Fibroblast of lung (primary cell): ENCODE measurements around the gene ASB4. TPM values are rescaled to one million over a fixed set of nuclear protein-coding genes. Genes with fewer than 3 reads are reported as not detected.

Experiments used
- DNase-seq, 2 donors: peaks; one replicate each; pipeline versions ENCODE4 v3.0.0 to v3.0.0-alpha.2; 2010; ENCODE audit warnings: low read depth in 2 of 2
- H2AFZ ChIP-seq: 2 replicates; pipeline ENCODE4 v1.5.1; 2012; ENCODE audit warnings: low read length, control low read depth, inconsistent platforms
- H3K27ac ChIP-seq: 2 replicates; pipeline ENCODE4 v1.5.1; 2011; ENCODE audit warnings: low read length, control low read depth; ENCODE audit not compliant: insufficient read depth
- H3K27me3 ChIP-seq: 2 replicates; pipeline ENCODE4 v1.5.1; 2011; ENCODE audit warnings: mild to moderate bottlenecking, low read length; ENCODE audit not compliant: control insufficient read depth, insufficient read depth
- H3K36me3 ChIP-seq: 2 replicates; pipeline ENCODE4 v1.5.1; 2011; ENCODE audit warnings: low read length; ENCODE audit not compliant: control insufficient read depth, insufficient read depth
- H3K4me1 ChIP-seq: 2 replicates; pipeline ENCODE4 v1.5.1; 2011; ENCODE audit warnings: low read length; ENCODE audit not compliant: control insufficient read depth, insufficient read depth; ENCODE audit errors: extremely low read depth
- H3K4me2 ChIP-seq: 2 replicates; pipeline ENCODE4 v1.5.1; 2011; ENCODE audit warnings: low read length, control low read depth; ENCODE audit not compliant: insufficient read depth; ENCODE audit errors: extremely low read depth
- H3K4me3 ChIP-seq, 4 experiments: fragments of 200-600 bp in 1 of 4; sonication (generic) in 1 of 4; replicated peaks in 1 of 4; 2 replicates each; pipeline ENCODE4 v1.5.1; 2011 to 2016; ENCODE audit warnings: low read length in 4 of 4, low read depth in 3 of 4, mild to moderate bottlenecking in 3 of 4, control low read depth in 2 of 4, inconsistent platforms in 1 of 4, mixed read lengths in 1 of 4; ENCODE audit not compliant: insufficient read depth in 1 of 4; ENCODE audit errors: control extremely low read depth in 1 of 4
- H3K79me2 ChIP-seq: 2 replicates; pipeline ENCODE4 v1.5.1; 2012; ENCODE audit warnings: mild to moderate bottlenecking, low read length, inconsistent platforms; ENCODE audit not compliant: control insufficient read depth, insufficient read depth
- H3K9ac ChIP-seq: 2 replicates; pipeline ENCODE4 v1.5.1; 2011; ENCODE audit warnings: mild to moderate bottlenecking, low read length, control low read depth; ENCODE audit not compliant: insufficient read depth
- H3K9me3 ChIP-seq: 2 replicates; pipeline ENCODE4 v1.5.1; 2012; ENCODE audit warnings: low read depth, low read length; ENCODE audit not compliant: control insufficient read depth, insufficient read depth
- H4K20me1 ChIP-seq: 2 replicates; pipeline ENCODE4 v1.5.1; 2011; ENCODE audit warnings: low read length; ENCODE audit not compliant: control insufficient read depth, insufficient read depth; ENCODE audit errors: extremely low read depth
- CTCF ChIP-seq, 2 donors: IDR thresholded peaks in 1 of 2; conservative IDR thresholded peaks in 1 of 2; 1 replicate in 1 of 2; 2 replicates in 1 of 2; pipeline ENCODE4 v1.5.1; 2011 to 2012; ENCODE audit warnings: low read length in 2 of 2, control low read depth in 1 of 2, inconsistent platforms in 1 of 2, low read depth in 1 of 2, mild to moderate bottlenecking in 1 of 2
- EZH2 ChIP-seq: IDR thresholded peaks from 2 replicates; pipeline ENCODE4 v1.5.1; 2012; ENCODE audit warnings: low read length, control low read depth, mild to moderate bottlenecking; ENCODE audit errors: missing control alignments
- polyA plus RNA-seq, 2 donors: library from polyadenylated mRNA; depleted of rRNA in 1 of 2; stranded (reverse) in 1 of 2; unstranded in 1 of 2; fragments of >200 nt; gene quantifications; 2 replicates each; pipeline ENCODE4 v1.2.1, GENCODE V29; 2011 to 2012; ENCODE audit warnings: missing spikeins in 1 of 2
- total RNA-seq: library from RNA; depleted of rRNA; stranded (reverse); fragments of >200 nt; gene quantifications from 2 replicates; pipeline ENCODE4 v1.2.1, GENCODE V29; 2014

ASB4 gene
- total and polyA plus RNA-seq, 2 donors (not counting 1 experiment from before 2014, with no cell fraction given), result not detected

- Histone ChIP-seq H3K79me2 (no peaks in the 10 kb centered on the region), H3K4me3 (no peak overlapping the region), H3K27ac (no peak overlapping the region), H3K9me3 (no peaks in the 10 kb centered on the region), H3K9ac (no peak overlapping the region), H3K36me3 (no peaks in the 10 kb centered on the region), H2AFZ (no peak overlapping the region), H3K4me1 (no peaks in the 10 kb centered on the region), H4K20me1 (no peaks in the 10 kb centered on the region), H3K4me2 (no peak overlapping the region), H3K27me3 (no peaks in the 10 kb centered on the region)
- no peak for DNase-seq
- TF ChIP-seq EZH2 (no peak), CTCF (conservative IDR thresholded peaks at IDR 0.05 in 1 of 2, IDR thresholded peaks at IDR 0.05 in 1 of 2; ENCODE audit: low read depth in 1 of 2, low read length in 2 of 2) (no peak)
Observed at GRCh38 chr7:95578299-95578855, 92.6 kb downstream of the ASB4 start.

GRCh38 chr7:95579318-95579717 is 93.6 kb downstream of the ASB4 start:
- no peak overlapping the region for H3K27ac ChIP-seq
- H3K79me2 ChIP-seq, result no peaks in the 10 kb centered on the region
- H3K36me3 ChIP-seq, result no peaks in the 10 kb centered on the region
- DNase-seq, result no peak
- H3K4me3 ChIP-seq, result no peak overlapping the region
- no peaks in the 10 kb centered on the region for H3K27me3 ChIP-seq
- H3K4me2 ChIP-seq, result no peak overlapping the region
- no peak overlapping the region for H3K9ac ChIP-seq
- H3K9me3 ChIP-seq, result no peaks in the 10 kb centered on the region
- H2AFZ ChIP-seq, result no peak overlapping the region
- no peaks in the 10 kb centered on the region for H4K20me1 ChIP-seq
- no peak for TF ChIP-seq CTCF (conservative IDR thresholded peaks at IDR 0.05 in 1 of 2, IDR thresholded peaks at IDR 0.05 in 1 of 2; ENCODE audit: low read depth in 1 of 2, low read length in 2 of 2)
- TF ChIP-seq EZH2, result no peak
- no peaks in the 10 kb centered on the region for H3K4me1 ChIP-seq

- DNase-seq, result no peak
- Histone ChIP-seq H3K79me2 (no peaks in the 10 kb centered on the region), H3K9me3 (no peaks in the 10 kb centered on the region), H3K4me2 (no peak overlapping the region), H3K4me1 (no peaks in the 10 kb centered on the region), H3K4me3 (no peak overlapping the region), H2AFZ (no peak overlapping the region), H4K20me1 (no peaks in the 10 kb centered on the region), H3K36me3 (no peaks in the 10 kb centered on the region), H3K27me3 (no peaks in the 10 kb centered on the region), H3K27ac (no peak overlapping the region), H3K9ac (no peak overlapping the region)
- no peak for TF ChIP-seq EZH2
- TF ChIP-seq CTCF (conservative IDR thresholded peaks at IDR 0.05 in 1 of 2, IDR thresholded peaks at IDR 0.05 in 1 of 2; ENCODE audit: low read depth in 1 of 2, low read length in 2 of 2), result no peak
Observed at GRCh38 chr7:95581467-95581866, 95.7 kb downstream of the ASB4 start.
